ENCODE data around the gene WFS1.

DNA sequence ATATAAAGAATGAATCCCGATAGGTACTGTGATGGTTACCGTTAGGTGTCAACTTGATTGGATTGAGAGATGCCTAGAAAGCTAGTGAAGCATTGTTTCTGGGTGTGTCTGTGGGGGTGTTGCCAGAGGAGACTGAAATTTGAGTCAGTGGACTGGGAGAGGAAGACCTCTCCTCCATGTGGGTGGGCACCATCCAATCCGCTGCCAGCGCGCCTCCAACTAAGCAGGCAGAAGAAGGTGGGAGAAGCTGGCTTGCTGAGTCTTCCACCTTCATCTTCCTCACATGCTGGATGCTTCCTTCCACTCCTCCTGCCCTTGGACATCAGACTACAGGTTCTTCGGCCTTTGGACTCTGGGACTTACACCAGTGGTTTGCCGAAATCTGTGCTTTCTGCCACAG is 40.1 kb downstream of the WFS1 start:
- TF ChIP-seq CTCF (IDR thresholded peaks at IDR 0.05) (no peak), POLR2AphosphoS5 (IDR thresholded peaks at IDR 0.05) (no peak), POLR2A (IDR thresholded peaks at IDR 0.05; ENCODE audit: low read depth) (no peak)

Data from esophagus muscularis mucosa (tissue), 3 donors.